HG03378 (cell line): ENCODE measurements around the gene OSTN.

Source experiments
- ATAC-seq: cut with Tn5 transposase; IDR thresholded peaks from one replicate; pipeline ENCODE4 v1.9.1; 2021; ENCODE audit warnings: mild to moderate bottlenecking, moderate library complexity; ENCODE audit not compliant: unreplicated experiment

OSTN gene

DNA sequence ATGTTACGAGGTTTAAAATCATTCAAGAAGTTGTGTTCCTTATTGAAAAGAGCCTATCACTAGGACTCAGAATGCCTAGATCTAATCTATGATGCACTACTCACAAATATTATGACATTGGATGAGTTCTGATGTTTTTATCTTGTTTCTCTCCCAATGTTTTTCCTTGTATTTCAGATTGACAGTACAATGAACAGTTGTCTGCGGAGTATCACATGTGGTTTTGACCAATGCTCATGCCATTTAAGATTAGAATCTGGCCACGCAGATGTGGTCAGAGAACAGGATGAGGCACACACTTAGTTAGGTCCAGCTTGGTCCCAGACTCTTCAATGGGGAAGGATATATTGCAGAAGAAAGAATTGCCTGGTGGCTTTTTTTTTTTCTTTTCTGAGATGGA lies 104.6 kb downstream of the OSTN start:
- no peak for ATAC-seq

DNA sequence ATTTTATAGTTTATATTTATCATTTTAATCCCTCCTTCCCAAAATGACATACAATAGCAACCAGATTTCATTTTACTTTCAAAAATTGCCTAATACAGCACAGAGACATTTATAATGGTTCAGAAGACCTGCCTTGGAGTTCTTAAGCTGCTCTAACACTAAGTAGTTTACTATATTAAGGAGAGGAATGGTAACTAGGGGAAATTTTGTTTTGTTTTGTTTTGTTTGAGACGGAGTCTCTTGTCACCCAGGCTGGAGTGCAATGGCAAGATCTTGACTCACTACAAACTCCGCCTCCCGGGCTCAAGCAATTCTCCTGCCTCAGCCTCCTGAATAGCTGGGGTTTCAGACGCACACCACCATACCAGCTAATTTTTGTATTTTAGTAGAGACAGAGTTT lies 107.4 kb downstream of the OSTN start:
- ATAC-seq, result no peak

DNA sequence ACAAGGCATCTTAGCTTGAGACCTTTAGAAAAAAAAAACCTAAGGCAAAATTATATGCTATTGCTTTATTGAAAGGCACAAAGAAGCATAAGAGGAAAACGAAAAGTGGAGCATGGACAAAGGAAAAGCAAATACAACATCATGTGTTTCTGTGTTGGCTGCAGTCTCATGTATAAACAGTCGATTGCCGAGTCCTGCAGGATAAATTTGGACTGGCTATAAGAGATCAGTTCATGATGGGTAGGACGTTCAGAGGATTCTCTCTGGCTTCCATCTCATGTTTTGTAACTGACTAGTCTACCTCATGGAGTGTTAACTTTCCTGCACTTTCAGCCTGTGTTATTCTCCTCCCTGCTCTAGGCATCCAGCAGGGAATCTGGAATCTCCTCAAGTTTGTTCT lies 108.3 kb downstream of the OSTN start:
- no peak for ATAC-seq

DNA sequence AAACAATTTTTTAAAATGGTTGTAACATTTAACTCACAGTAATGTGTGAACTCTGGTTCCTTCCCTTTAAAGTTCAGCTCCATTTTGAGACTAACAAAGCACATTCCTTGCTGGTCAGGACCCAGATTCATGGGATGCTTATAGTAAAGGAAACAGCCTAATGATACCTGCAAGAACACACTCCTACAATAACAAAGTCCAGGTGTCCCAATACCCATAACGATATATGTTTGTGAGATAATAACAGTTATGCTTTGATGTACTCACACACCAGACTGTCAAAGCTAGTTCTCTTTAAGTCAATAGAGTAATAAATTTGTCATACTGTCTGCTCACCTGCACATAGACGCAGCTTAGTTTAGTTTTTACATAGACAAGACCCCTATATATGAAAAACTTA lies 114.3 kb downstream of the OSTN start:
- no peak for ATAC-seq

DNA sequence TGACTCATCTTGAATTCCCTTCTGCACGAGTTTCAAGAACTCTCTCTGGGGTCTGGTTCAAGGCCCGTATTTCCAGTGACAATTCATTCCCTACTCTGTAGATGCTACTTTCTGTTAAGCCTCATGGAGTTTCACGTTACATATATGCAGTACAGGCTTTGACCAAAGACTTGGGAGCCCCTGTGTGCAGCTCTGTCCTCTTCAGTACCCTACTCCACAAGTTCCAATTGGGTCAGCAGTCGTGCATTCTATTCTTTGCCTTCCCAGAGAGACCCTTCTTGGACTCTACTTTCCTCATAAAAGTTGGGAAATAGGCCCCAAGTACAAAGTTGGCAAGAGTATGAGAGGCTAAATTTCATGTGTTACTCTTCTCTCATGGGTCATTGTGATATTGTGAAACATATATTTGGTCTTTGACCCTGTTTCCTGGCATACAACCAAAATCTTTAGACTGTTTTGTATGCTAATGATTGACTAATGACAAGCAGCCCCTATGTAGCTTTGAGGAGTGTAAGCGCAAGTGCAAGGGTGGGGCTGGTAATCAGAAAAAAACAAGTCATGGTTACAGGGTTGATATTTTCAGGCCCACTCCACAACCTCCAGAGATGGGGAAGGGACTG lies 115.2 kb downstream of the OSTN start:
- no peak for ATAC-seq
